Esophagus squamous epithelium (tissue), 5 donors: ENCODE data around the gene SLC25A45. TPM values are rescaled to one million over a fixed set of nuclear protein-coding genes. Genes with fewer than 3 reads are reported as not detected.
A peak's percentile ranks its signal among the peaks of the same experiment; 100 is the strongest.

ENCODE experiments used
- DNase-seq: peaks from one replicate; lab custom pipeline; 2025; lab: John Stamatoyannopoulos, UW
- H3K27ac ChIP-seq, 4 donors: fragments of 200-600 bp; sonication (generic); one replicate each; pipeline ENCODE4 v1.5.1; 2016 to 2019; ENCODE audit warnings: mild to moderate bottlenecking in 1 of 4
- H3K27me3 ChIP-seq, 4 donors: fragments of 200-600 bp; sonication (generic); 1 replicate in 3 of 4; 2 replicates in 1 of 4; pipeline versions ENCODE4 v1.5.1 to v1.6.0; 2017 to 2021; ENCODE audit warnings: antibody characterized with exemption in 1 of 4
- H3K36me3 ChIP-seq, 3 donors: fragments of 200-600 bp; sonication (generic); one replicate each; pipeline ENCODE4 v1.5.1; 2016 to 2019
- H3K4me1 ChIP-seq, 3 donors: fragments of 200-600 bp; sonication (generic); one replicate each; pipeline ENCODE4 v1.5.1; 2017 to 2019
- H3K4me3 ChIP-seq, 4 donors: fragments of 200-600 bp; sonication (generic); 1 replicate in 3 of 4; 2 replicates in 1 of 4; pipeline ENCODE4 v1.5.1; 2016 to 2019; ENCODE audit warnings: mild to moderate bottlenecking in 2 of 4, moderate library complexity in 1 of 4
- H3K9me3 ChIP-seq, 3 donors: fragments of 200-600 bp; sonication (generic); one replicate each; pipeline ENCODE4 v1.5.1; 2016 to 2019
- CTCF ChIP-seq, 6 experiments: fragments of 450-650 bp in 4 of 6; fragments of 200-600 bp in 2 of 6; sonication (generic) in 2 of 6; IDR thresholded peaks; one replicate each; pipeline ENCODE4 v1.5.1; 2016 to 2019; ENCODE audit warnings: antibody characterized with exemption in 6 of 6, mild to moderate bottlenecking in 4 of 6, moderate library complexity in 4 of 6
- POLR2A ChIP-seq, 4 donors: fragments of 450-650 bp; IDR thresholded peaks; one replicate each; pipeline ENCODE4 v1.6.1; 2017; ENCODE audit warnings: antibody characterized with exemption in 4 of 4, mild to moderate bottlenecking in 4 of 4, moderate library complexity in 3 of 4
- WGBS, 2 donors: methylation state at CpG; one replicate each; pipeline ENCODE4 v1.1.5; 2018; 5-methylcytosine and 5-hydroxymethylcytosine counted together
- intact Hi-C: fragments of 100-400 bp; cut with DNase I; formaldehyde crosslinking; loops from one replicate; pipeline ENCODE4 v1.15.0; 2022
- total RNA-seq, 4 donors: library from RNA; depleted of rRNA; stranded (reverse); fragments of >200 nt; gene quantifications; one replicate each; pipeline ENCODE4 v1.1.0, GENCODE V29; 2016
- donor health status: DM: yes; HTN: yes; CAD: no.

SLC25A45 gene
- total RNA-seq, 4 donors from 2014 or later: 1.9 to 7.7 (median 4.0) TPM

GRCh38 chr11:65373839-65374580 lies 8.4 kb downstream of the SLC25A45 start:
- TF ChIP-seq CTCF (IDR thresholded peaks at IDR 0.05) (no peak), POLR2A (IDR thresholded peaks at IDR 0.05) (no peak)
- no peak overlapping the region for H3K27ac ChIP-seq
- 80 to 89% methylated on average over 8 to 9 of the region's 14 CpGs for WGBS, 2 donors
- no peaks in the 10 kb centered on the region for H3K36me3 ChIP-seq
- peaks cover 0 to 16% (median 0%) of the 10 kb centered on the region in 3 donors for H3K4me1 ChIP-seq
- intact Hi-C loops: no loop called here
- DNase-seq: no peak
- no peaks in the 10 kb centered on the region for H3K27me3 ChIP-seq
- H3K9me3 ChIP-seq: no peaks in the 10 kb centered on the region
- no peak overlapping the region for H3K4me3 ChIP-seq

- H3K27me3 ChIP-seq: no peaks in the 10 kb centered on the region
- intact Hi-C loops: no loop called here
- peak overlapping the region in 1 of 4 donors; percentile 19 for H3K27ac ChIP-seq
- TF ChIP-seq CTCF (IDR thresholded peaks at IDR 0.05) (no peak), POLR2A (IDR thresholded peaks at IDR 0.05) (no peak)
- no peaks in the 10 kb centered on the region for H3K9me3 ChIP-seq
- no peak for DNase-seq
- H3K4me1 ChIP-seq: peaks cover 0 to 19% (median 3%) of the 10 kb centered on the region in 3 donors
- WGBS, 2 donors: 80 to 89% methylated on average over 5 to 6 of the region's 6 CpGs
- H3K36me3 ChIP-seq: no peaks in the 10 kb centered on the region
- no peak overlapping the region for H3K4me3 ChIP-seq
These were observed 11.8 kb downstream of the SLC25A45 start for GRCh38 chr11:65370659-65371049.

GRCh38 chr11:65366340-65366773 lies 16.1 kb downstream of the SLC25A45 start:
- no peak for DNase-seq
- intact Hi-C loops: loop anchor here (5.0 kb wide), 1 partner anchor 146 kb away; no protein-coding TSS in a partner anchor
- Histone ChIP-seq H3K9me3 (no peaks in the 10 kb centered on the region), H3K36me3 (no peaks in the 10 kb centered on the region), H3K27me3 (no peaks in the 10 kb centered on the region), H3K4me3 (no peak overlapping the region), H3K4me1 (peaks cover 0 to 8% (median 3%) of the 10 kb centered on the region in 3 donors), H3K27ac (no peak overlapping the region)
- TF ChIP-seq CTCF (IDR thresholded peaks at IDR 0.05) (peak; percentile 62 to 90 (median 84)), POLR2A (IDR thresholded peaks at IDR 0.05) (no peak)
- 0 to 2% methylated on average over 4 of the region's 4 CpGs for WGBS, 2 donors

GRCh38 chr11:65363770-65364169 lies 18.7 kb downstream of the SLC25A45 start:
- Histone ChIP-seq H3K27me3 (no peaks in the 10 kb centered on the region), H3K36me3 (no peaks in the 10 kb centered on the region), H3K9me3 (no peaks in the 10 kb centered on the region), H3K4me1 (peaks cover 0 to 8% (median 3%) of the 10 kb centered on the region in 3 donors), H3K27ac (no peak overlapping the region), H3K4me3 (no peak overlapping the region)
- intact Hi-C loops: no loop called here
- DNase-seq: no peak
- TF ChIP-seq POLR2A (IDR thresholded peaks at IDR 0.05) (no peak), CTCF (IDR thresholded peaks at IDR 0.05) (no peak)
- 72 to 86% methylated on average over 3 of the region's 3 CpGs for WGBS, 2 donors

GRCh38 chr11:65362966-65363365 lies 19.5 kb downstream of the SLC25A45 start:
- Histone ChIP-seq H3K4me1 (peaks cover 0 to 8% (median 3%) of the 10 kb centered on the region in 3 donors), H3K36me3 (no peaks in the 10 kb centered on the region), H3K27me3 (no peaks in the 10 kb centered on the region), H3K27ac (no peak overlapping the region), H3K4me3 (no peak overlapping the region), H3K9me3 (no peaks in the 10 kb centered on the region)
- intact Hi-C loops: no loop called here
- TF ChIP-seq POLR2A (IDR thresholded peaks at IDR 0.05) (no peak), CTCF (IDR thresholded peaks at IDR 0.05) (no peak)
- DNase-seq: no peak
- 82 to 91% methylated on average over 4 to 6 of the region's 6 CpGs for whole genome bisulfite sequencing, 2 donors
